Endothelial cell of umbilical vein (primary cell): Measurements from ENCODE around the gene GP9. TPM values are rescaled to one million over a fixed set of nuclear protein-coding genes. Genes with fewer than 3 reads are reported as not detected.

Source experiments
- BruUV-seq: library from RNA; stranded (reverse); fragments of 400-500 nt; replicated peaks from 2 replicates; lab custom pipeline; 2021; lab: Mats Ljungman, UMichigan
- CTCF ChIA-PET: fragments of 300-600, 350-600 bp; sonication (Branson Sonifier 250); formaldehyde crosslinking; loops from one replicate; lab custom pipeline; 2021; ENCODE audit warnings: antibody characterized with exemption, inconsistent platforms; lab: Charles Lee
- POLR2A ChIA-PET: fragments of 300-600, 350-600 bp; sonication (Branson Sonifier 250); formaldehyde crosslinking; loops from one replicate; lab custom pipeline; 2021; ENCODE audit warnings: antibody characterized with exemption, inconsistent platforms; lab: Charles Lee
- DNase-seq: peaks from one replicate; pipeline ENCODE4 v3.0.0-alpha.2; 2011; ENCODE audit warnings: low read depth, low spot score
- FAIRE-seq: peaks from 2 replicates; lab custom pipeline; 2011; peaks lifted over from hg19 to GRCh38; lab: Jason Lieb, UNC
- H2AFZ ChIP-seq: 2 replicates; pipeline ENCODE4 v1.6.0; 2012; ENCODE audit warnings: low read depth, low read length, control low read depth, inconsistent platforms
- H3K27ac ChIP-seq: 2 replicates; pipeline ENCODE4 v1.5.1; 2011; ENCODE audit warnings: low read depth, mild to moderate bottlenecking, control low read depth, low read length, moderate library complexity; ENCODE audit not compliant: insufficient read depth
- H3K27me3 ChIP-seq, 2 experiments: 2 replicates each; pipeline versions ENCODE4 v1.6.0 to v1.6.1; 2011; ENCODE audit warnings: low read length in 2 of 2, mixed read lengths in 1 of 2; ENCODE audit not compliant: control insufficient read depth in 2 of 2, insufficient read depth in 2 of 2
- H3K36me3 ChIP-seq, 2 experiments: 2 replicates in 1 of 2; 3 replicates in 1 of 2; pipeline ENCODE4 v1.5.1; 2011; ENCODE audit warnings: low read length in 2 of 2, mild to moderate bottlenecking in 1 of 2, moderate library complexity in 1 of 2; ENCODE audit not compliant: control insufficient read depth in 2 of 2, insufficient read depth in 2 of 2; ENCODE audit errors: extremely low read depth in 1 of 2
- H3K4me1 ChIP-seq: 3 replicates; pipeline ENCODE4 v1.5.1; 2011; ENCODE audit warnings: mild to moderate bottlenecking, low read length; ENCODE audit not compliant: control insufficient read depth, insufficient read depth; ENCODE audit errors: extremely low read depth
- H3K4me2 ChIP-seq: 2 replicates; pipeline ENCODE4 v1.6.1; 2011; ENCODE audit warnings: low read length, control low read depth, mixed read lengths; ENCODE audit not compliant: insufficient read depth
- H3K4me3 ChIP-seq, 3 experiments: fragments of 200-600 bp in 1 of 3; sonication (generic), shearing (Covaris generic) in 1 of 3; replicated peaks in 1 of 3; 2 replicates each; pipeline ENCODE4 v1.5.1; 2011 to 2016; ENCODE audit warnings: control low read depth in 3 of 3, low read length in 3 of 3, mild to moderate bottlenecking in 2 of 3, inconsistent platforms in 1 of 3, low read depth in 1 of 3, moderate library complexity in 1 of 3; ENCODE audit not compliant: insufficient read depth in 1 of 3
- H3K79me2 ChIP-seq: 2 replicates; pipeline ENCODE4 v1.6.0; 2012; ENCODE audit warnings: low read length, inconsistent platforms; ENCODE audit not compliant: control insufficient read depth, insufficient read depth
- H3K9ac ChIP-seq: replicated peaks from 2 replicates; pipeline ENCODE3; 2011; ENCODE audit warnings: low read length, control low read depth; ENCODE audit not compliant: insufficient read depth; ENCODE audit errors: extremely low read depth
- H3K9me1 ChIP-seq: replicated peaks from 3 replicates; pipeline ENCODE4 v1.6.0; 2011; ENCODE audit warnings: mild to moderate bottlenecking, low read length; ENCODE audit not compliant: control insufficient read depth, insufficient read depth; ENCODE audit errors: extremely low read depth
- H3K9me3 ChIP-seq: replicated peaks from 2 replicates; pipeline ENCODE4 v1.5.1; 2012; ENCODE audit warnings: low read length, inconsistent platforms; ENCODE audit not compliant: control insufficient read depth, insufficient read depth
- H4K20me1 ChIP-seq: replicated peaks from 2 replicates; pipeline ENCODE3; 2011; ENCODE audit warnings: mild to moderate bottlenecking, low read length; ENCODE audit not compliant: control insufficient read depth, insufficient read depth; ENCODE audit errors: extremely low read depth
- CTCF ChIP-seq, 2 donors: IDR thresholded peaks; 1 replicate in 1 of 2; 2 replicates in 1 of 2; pipeline ENCODE4 v1.5.1; 2011; ENCODE audit warnings: low read length in 2 of 2, mild to moderate bottlenecking in 2 of 2, moderate library complexity in 2 of 2, control low read depth in 1 of 2, inconsistent platforms in 1 of 2, low read depth in 1 of 2; ENCODE audit not compliant: insufficient read depth in 1 of 2; ENCODE audit errors: extremely low read depth in 1 of 2
- EZH2 ChIP-seq: IDR thresholded peaks from 2 replicates; pipeline ENCODE4 v1.6.1; 2012; ENCODE audit warnings: borderline replicate concordance, low read depth, mild to moderate bottlenecking, moderate library complexity, low read length, inconsistent platforms; ENCODE audit not compliant: severe bottlenecking
- FOS ChIP-seq: IDR thresholded peaks from 2 replicates; pipeline ENCODE4 v1.6.1; 2011; ENCODE audit warnings: mild to moderate bottlenecking, low read length, moderate library complexity, borderline replicate concordance; ENCODE audit not compliant: insufficient read depth
- GATA2 ChIP-seq: IDR thresholded peaks from 2 replicates; pipeline ENCODE4 v1.7.0; 2011; ENCODE audit warnings: low read depth, mild to moderate bottlenecking, moderate library complexity, mixed read lengths, low read length; ENCODE audit not compliant: insufficient read length, insufficient read depth
- JUN ChIP-seq: IDR thresholded peaks from 2 replicates; pipeline ENCODE4 v1.6.1; 2011; ENCODE audit warnings: borderline replicate concordance, low read depth; ENCODE audit not compliant: insufficient read length, insufficient read depth
- MYC ChIP-seq: IDR thresholded peaks from one replicate; pipeline ENCODE4 v1.6.1; 2011; ENCODE audit warnings: mild to moderate bottlenecking, low read depth, low read length
- POLR2A ChIP-seq: IDR thresholded peaks from 2 replicates; pipeline ENCODE4 v1.6.1; 2012; ENCODE audit warnings: low read depth, mild to moderate bottlenecking, control low read depth, low read length
- POLR2AphosphoS5 ChIP-seq: IDR thresholded peaks from 2 replicates; pipeline ENCODE4 v1.6.1; 2012; ENCODE audit warnings: low read depth, mild to moderate bottlenecking, control low read depth, low read length, moderate library complexity; ENCODE audit not compliant: insufficient read depth
- dilution Hi-C: fragments of 300-500 bp; cut with MboI; formaldehyde crosslinking; loops from one replicate; pipeline ENCODE4 v1.15.0; 2019; ENCODE audit warnings: low sequenced_read_pairs; ENCODE audit not compliant: extremely low pct_ligation_motif_present
- intact Hi-C: fragments of 100-400 bp; cut with micrococcal nuclease; formaldehyde crosslinking; loops from one replicate; pipeline ENCODE4 v1.10.0; 2022
- polyA plus RNA-seq, 4 experiments: library from polyadenylated mRNA; depleted of rRNA in 3 of 4; stranded (reverse) in 3 of 4; unstranded in 1 of 4; fragments of >200 nt; gene quantifications; 2 replicates each; pipeline versions ENCODE4 v1.2.1 to v1.2.3, GENCODE V29; 2011 to 2012; ENCODE audit warnings: missing spikeins in 1 of 4
- total RNA-seq: library from RNA; stranded (reverse); gene quantifications from 2 replicates; pipeline ENCODE4 v1.2.3, GENCODE V29; 2021
- TF ChIP-seq, protein P1 (sequence below): IDR thresholded peaks from 2 replicates; pipeline ENCODE4 v1.6.1; 2011; ENCODE audit not compliant: insufficient read depth, insufficient read length

Gene GP9
- total and polyA plus RNA-seq, 2 donors (not counting 3 experiments of a cell fraction or from before 2014, with no cell fraction given) = not detected

DNA sequence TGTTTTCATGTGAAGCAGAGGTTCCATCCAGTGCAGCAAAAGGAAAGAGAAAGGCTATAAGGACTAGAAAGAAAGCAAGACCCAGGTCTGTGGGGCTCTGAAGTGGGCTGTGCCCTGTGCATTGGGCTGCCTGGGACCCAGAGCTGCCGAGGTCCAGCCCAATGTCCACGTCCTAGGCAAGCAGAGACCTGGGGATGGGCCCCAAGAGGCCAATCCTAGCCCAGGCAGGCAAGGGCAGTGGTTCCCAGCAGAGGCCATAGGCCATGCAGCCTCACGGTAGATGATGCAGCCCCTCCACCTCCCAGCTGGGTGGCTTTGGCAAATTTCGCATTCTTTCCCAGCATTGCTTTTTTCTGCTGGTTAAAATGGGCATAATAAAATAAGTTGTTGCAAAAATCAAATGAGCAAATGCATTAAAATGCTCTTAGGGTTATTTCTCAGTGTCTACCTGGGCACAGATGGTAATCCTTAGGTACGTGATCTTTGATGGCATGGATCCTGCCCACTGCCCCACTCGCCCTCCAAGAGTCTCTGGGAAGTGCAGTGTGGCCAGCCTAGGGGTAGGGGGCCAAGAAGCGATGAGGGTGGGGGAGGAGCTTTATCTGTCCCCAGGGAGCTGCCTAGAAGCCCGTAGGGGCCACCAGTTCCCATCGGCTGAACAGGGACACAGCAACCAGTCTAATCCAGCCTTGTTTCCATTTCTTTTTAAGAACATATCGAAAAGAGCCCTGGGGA, 22.3 kb upstream of the GP9 start:
- H3K4me2 ChIP-seq = no peak overlapping the region
- intact Hi-C loops = no loop called here
- H3K36me3 ChIP-seq = no peaks in the 10 kb centered on the region
- no peaks in the 10 kb centered on the region for H3K4me1 ChIP-seq
- no peak overlapping the region for H3K27ac ChIP-seq
- H3K79me2 ChIP-seq = no peaks in the 10 kb centered on the region
- H3K27me3 ChIP-seq = no peaks in the 10 kb centered on the region
- no peak for TF ChIP-seq POLR2AphosphoS5
- TF ChIP-seq, protein P1, sequence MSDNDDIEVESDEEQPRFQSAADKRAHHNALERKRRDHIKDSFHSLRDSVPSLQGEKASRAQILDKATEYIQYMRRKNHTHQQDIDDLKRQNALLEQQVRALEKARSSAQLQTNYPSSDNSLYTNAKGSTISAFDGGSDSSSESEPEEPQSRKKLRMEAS = no peak
- no peak for TF ChIP-seq FOS
- no peak for TF ChIP-seq POLR2A
- no peak for TF ChIP-seq EZH2
- no peak for TF ChIP-seq JUN
- no peak for TF ChIP-seq MYC
- no peak for TF ChIP-seq GATA2
- TF ChIP-seq CTCF (IDR thresholded peaks at IDR 0.05; ENCODE audit: extremely low read depth in 1 of 2, insufficient read depth in 1 of 2, low read depth in 1 of 2, low read length in 2 of 2) = no peak
- no peak overlapping the region for H2AFZ ChIP-seq
- no TSS peak for BruUV-seq
- dilution Hi-C loops = no loop called here
- no peak for FAIRE-seq
- DNase-seq = no peak
- POLR2A ChIA-PET = interaction anchor here (0.6 kb wide), 1 partner anchor 46 kb away, joined by 4 read pairs; no protein-coding TSS in a partner anchor
- no peak overlapping the region for H3K4me3 ChIP-seq
- no peak overlapping the region for H3K9ac ChIP-seq
- CTCF ChIA-PET = interaction anchor here (1.4 to 1.6 kb wide), 2 partner anchors 11 to 15 kb away, joined by 6 to 7 read pairs; no protein-coding TSS in a partner anchor
- no peaks in the 10 kb centered on the region for H3K9me1 ChIP-seq
- H4K20me1 ChIP-seq = no peaks in the 10 kb centered on the region
- H3K9me3 ChIP-seq = no peaks in the 10 kb centered on the region
